K562 (cell line): ENCODE results near the gene SLAMF6. TPM values are rescaled to one million over a fixed set of nuclear protein-coding genes. Genes with fewer than 3 reads are reported as not detected.
A peak's percentile ranks its signal among the peaks of the same experiment; 100 is the strongest.

Experiments
- BACH1 ChIP-seq: fragments of 200-800 bp; sonication (Bioruptor generic); IDR thresholded peaks from 2 replicates; pipeline ENCODE4 v1.6.1; 2016; ENCODE audit warnings: missing genetic modification characterization, missing compliant biosample characterization
- BRCA1 ChIP-seq, 2 experiments: fragments of 450-650 bp in 1 of 2; sonication (generic) in 1 of 2; formaldehyde crosslinking in 1 of 2; IDR thresholded peaks; 2 replicates each; pipeline versions ENCODE4 v1.5.0 to v1.6.1; 2017 to 2020; ENCODE audit warnings: mild to moderate bottlenecking in 1 of 2, missing genetic modification reagents in 1 of 2
- FOXP1 ChIP-seq: sonication (generic); formaldehyde crosslinking; IDR thresholded peaks from 2 replicates; pipeline ENCODE4 v1.8.0; 2022; ENCODE audit warnings: mild to moderate bottlenecking, missing genetic modification reagents
- HOXB6 ChIP-seq: fragments of 250-450 bp; sonication (Bioruptor Pico); IDR thresholded peaks from 2 replicates; pipeline ENCODE4 v1.5.1; 2022; ENCODE audit warnings: mild to moderate bottlenecking, borderline replicate concordance
- IRF9 ChIP-seq: fragments of 450-650 bp; IDR thresholded peaks from 2 replicates; pipeline ENCODE4 v1.6.1; 2016; ENCODE audit warnings: missing biosample characterization, missing genetic modification characterization
- MAFG ChIP-seq: fragments of 450-650 bp; conservative IDR thresholded peaks from 2 replicates; pipeline ENCODE4 v1.6.1; 2016; ENCODE audit warnings: missing genetic modification characterization, missing compliant biosample characterization
- PHB2 ChIP-seq: fragments of 450-650 bp; IDR thresholded peaks from 2 replicates; pipeline ENCODE4 v1.6.1; 2017; ENCODE audit warnings: low read depth
- REST ChIP-seq, 2 experiments: fragments of 450-650 bp; formaldehyde crosslinking in 1 of 2; IDR thresholded peaks; 2 replicates each; pipeline versions ENCODE4 v1.4.0 to v1.6.1; 2014 to 2020; ENCODE audit warnings: mild to moderate bottlenecking in 2 of 2, borderline replicate concordance in 1 of 2, low read depth in 1 of 2
- SMARCC2 ChIP-seq: fragments of 450-650 bp; IDR thresholded peaks from 2 replicates; pipeline ENCODE4 v1.6.1; 2017; ENCODE audit warnings: antibody characterized with exemption, moderate library complexity, mild to moderate bottlenecking, low read depth
- SP2 ChIP-seq: IDR thresholded peaks from 2 replicates; pipeline ENCODE4 v1.6.1; 2011; ENCODE audit warnings: mild to moderate bottlenecking, low read depth, low read length, moderate library complexity; ENCODE audit not compliant: poor library complexity, severe bottlenecking; ENCODE audit errors: extremely low read depth
- SPI1 ChIP-seq: IDR thresholded peaks from 2 replicates; pipeline ENCODE4 v1.6.1; 2011; ENCODE audit warnings: low read depth, low read length, control low read depth, borderline replicate concordance
- TCF7 ChIP-seq: sonication (generic); IDR thresholded peaks from 2 replicates; pipeline ENCODE4 v1.6.1; 2016; ENCODE audit warnings: antibody characterized with exemption, borderline replicate concordance
- TRIM24 ChIP-seq, 2 experiments: fragments of 450-650 bp; IDR thresholded peaks; 2 replicates each; pipeline ENCODE4 v1.6.1; 2016
- TRIM28 ChIP-seq: fragments of 450-650 bp; IDR thresholded peaks from 2 replicates; pipeline ENCODE4 v1.6.1; 2017
- ZFP30 ChIP-seq: fragments of 250-450 bp; sonication (Bioruptor Pico); IDR thresholded peaks from 2 replicates; pipeline ENCODE4 v1.8.0; 2022; ENCODE audit warnings: moderate library complexity, mild to moderate bottlenecking, inconsistent platforms, borderline replicate concordance
- ZHX1 ChIP-seq: fragments of 150-350 bp; conservative IDR thresholded peaks from 2 replicates; pipeline ENCODE4 v1.6.1; 2014; ENCODE audit warnings: low read length
- polyA plus RNA-seq, 8 experiments: library from polyadenylated mRNA; depleted of rRNA in 4 of 8; stranded (reverse) in 5 of 8; unstranded in 3 of 8; fragments of >200 nt; fragmentation: Nextera tagmentation in 2 of 8; fragmentation: Illumina TruSeq in 1 of 8; extraction: Ambion mirVana in 2 of 8; extraction: Trizol in 1 of 8; gene quantifications; 2 replicates each; pipeline versions ENCODE4 v1.2.1 to v1.2.3, GENCODE V29; 2011 to 2014; ENCODE audit warnings: inconsistent platforms in 1 of 8, missing spikeins in 1 of 8
- total RNA-seq, 7 experiments: library from RNA; depleted of rRNA in 6 of 7; stranded (reverse); fragments of >200 nt in 6 of 7; fragmentation: Illumina TruSeq in 2 of 7; extraction: Trizol in 2 of 7; gene quantifications; 2 replicates each; pipeline versions ENCODE4 v1.2.1 to v1.2.3, GENCODE V29; 2011 to 2021; ENCODE audit warnings: low replicate concordance in 1 of 7

The SLAMF6 gene
- total and polyA plus RNA-seq, 9 of the 15 experiments (the other 6 are each of a cell fraction or from before 2014, with no cell fraction given): 0.56 to 4.8 (median 1.1) TPM

GRCh38 chr1:160548960-160549664 lies 26.1 kb upstream of the SLAMF6 start (continued):
- TF ChIP-seq ZHX1 (no peak), SP2 (no peak), SPI1 (no peak), SMARCC2 (no peak), PHB2 (peak; percentile 39; the same call in 1 of the 2 replicates), IRF9 (0 out of 2 replicates have a peak, but pooled peaks have one; percentile 34), HOXB6 (no peak), TRIM28 (peak; percentile 52; the same call in 1 of the 2 replicates), TCF7 (no peak), ZFP30 (CRISPR knock-in tag) (no peak), REST (IDR thresholded peaks at IDR 0.05; ENCODE audit: borderline replicate concordance) (no peak; the same call in 1 of the 2 replicates), REST (CRISPR knock-in tag; IDR thresholded peaks at IDR 0.05; ENCODE audit: low read depth) (no peak), MAFG (tag) (no peak), TRIM24 (IDR thresholded peaks at IDR 0.05) (peak; percentile 19 to 68; a peak in 2 of 4 replicates), BRCA1 (IDR thresholded peaks at IDR 0.05) (no peak), BRCA1 (CRISPR knock-in tag; IDR thresholded peaks at IDR 0.05) (no peak), BACH1 (tag) (peak; percentile 80; the same call in 1 of the 2 replicates), FOXP1 (CRISPR knock-in tag) (no peak)
